Thoracic aorta (tissue), 2 donors: Measurements from ENCODE around the gene LRIG3. TPM values are rescaled to one million over a fixed set of nuclear protein-coding genes. Genes with fewer than 3 reads are reported as not detected.

Experiments used
- ATAC-seq: fragments of 150-250 bp; one replicate; pipeline ENCODE4 v1.8.0; 2017; ENCODE audit warnings: low read depth; ENCODE audit not compliant: insufficient number of reproducible peaks, low FRiP score
- DNase-seq: peaks from one replicate; pipeline ENCODE4 v3.0.0-alpha.2; 2020; ENCODE audit warnings: low spot score
- H3K27ac ChIP-seq, 2 donors: fragments of 200-600 bp; sonication (generic); 1 replicate in 1 of 2; 2 replicates in 1 of 2; pipeline ENCODE4 v1.5.1; 2016; ENCODE audit warnings: mild to moderate bottlenecking in 2 of 2, moderate library complexity in 2 of 2
- H3K27me3 ChIP-seq: fragments of 200-600 bp; sonication (generic); replicated peaks from 2 replicates; pipeline ENCODE4 v1.6.0; 2016; ENCODE audit warnings: mild to moderate bottlenecking; ENCODE audit not compliant: insufficient read depth
- H3K36me3 ChIP-seq: fragments of 200-600 bp; sonication (generic); one replicate; pipeline ENCODE4 v1.5.1; 2016
- H3K4me1 ChIP-seq, 2 donors: fragments of 200-600 bp; sonication (generic); 1 replicate in 1 of 2; 2 replicates in 1 of 2; pipeline versions ENCODE4 v1.5.1 to v1.6.0; 2016; ENCODE audit warnings: low read depth in 2 of 2, mild to moderate bottlenecking in 1 of 2; ENCODE audit not compliant: control insufficient read depth in 1 of 2
- H3K4me3 ChIP-seq: fragments of 200-600 bp; sonication (generic); 2 replicates; pipeline ENCODE4 v1.5.1; 2016; ENCODE audit warnings: mild to moderate bottlenecking
- H3K9me3 ChIP-seq: fragments of 200-600 bp; sonication (generic); 2 replicates; pipeline ENCODE4 v1.5.1; 2016
- total RNA-seq, 2 donors: library from RNA; depleted of rRNA; stranded (reverse); fragments of >200 nt; gene quantifications; one replicate each; pipeline versions ENCODE4 v1.1.0 to v1.2.3, GENCODE V29; 2016
- TF ChIP-seq, protein P1 (sequence below): fragments of 200-600 bp; sonication (generic); IDR thresholded peaks from one replicate; pipeline ENCODE4 v1.5.1; 2019; ENCODE audit warnings: antibody characterized with exemption

LRIG3 gene
- total RNA-seq, 2 donors from 2014 or later, result 34.4 to 70.0 TPM

DNA sequence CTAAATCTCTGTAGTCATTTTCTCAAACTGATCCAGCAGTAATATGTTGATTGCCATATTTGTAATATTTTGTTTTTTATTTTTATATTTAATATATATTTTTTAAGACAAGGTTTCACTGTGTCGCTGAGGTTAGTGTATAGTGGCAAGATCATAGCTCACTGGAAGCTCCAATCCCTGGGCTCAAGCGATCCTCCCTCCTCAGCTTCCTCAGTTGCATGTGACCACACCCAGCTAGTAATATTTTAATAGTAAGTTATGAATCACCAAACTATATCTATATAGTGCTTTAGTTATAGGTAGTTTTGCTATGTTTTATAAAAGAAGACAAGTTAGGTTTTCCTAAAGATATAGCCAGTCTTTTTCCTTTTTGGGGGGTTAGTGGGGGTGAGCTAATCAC lies 22.0 kb upstream of the LRIG3 start:
- TF ChIP-seq, protein P1, sequence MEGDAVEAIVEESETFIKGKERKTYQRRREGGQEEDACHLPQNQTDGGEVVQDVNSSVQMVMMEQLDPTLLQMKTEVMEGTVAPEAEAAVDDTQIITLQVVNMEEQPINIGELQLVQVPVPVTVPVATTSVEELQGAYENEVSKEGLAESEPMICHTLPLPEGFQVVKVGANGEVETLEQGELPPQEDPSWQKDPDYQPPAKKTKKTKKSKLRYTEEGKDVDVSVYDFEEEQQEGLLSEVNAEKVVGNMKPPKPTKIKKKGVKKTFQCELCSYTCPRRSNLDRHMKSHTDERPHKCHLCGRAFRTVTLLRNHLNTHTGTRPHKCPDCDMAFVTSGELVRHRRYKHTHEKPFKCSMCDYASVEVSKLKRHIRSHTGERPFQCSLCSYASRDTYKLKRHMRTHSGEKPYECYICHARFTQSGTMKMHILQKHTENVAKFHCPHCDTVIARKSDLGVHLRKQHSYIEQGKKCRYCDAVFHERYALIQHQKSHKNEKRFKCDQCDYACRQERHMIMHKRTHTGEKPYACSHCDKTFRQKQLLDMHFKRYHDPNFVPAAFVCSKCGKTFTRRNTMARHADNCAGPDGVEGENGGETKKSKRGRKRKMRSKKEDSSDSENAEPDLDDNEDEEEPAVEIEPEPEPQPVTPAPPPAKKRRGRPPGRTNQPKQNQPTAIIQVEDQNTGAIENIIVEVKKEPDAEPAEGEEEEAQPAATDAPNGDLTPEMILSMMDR, result no peak
- no peak for ATAC-seq
- no peak overlapping the region for H3K4me3 ChIP-seq

DNA sequence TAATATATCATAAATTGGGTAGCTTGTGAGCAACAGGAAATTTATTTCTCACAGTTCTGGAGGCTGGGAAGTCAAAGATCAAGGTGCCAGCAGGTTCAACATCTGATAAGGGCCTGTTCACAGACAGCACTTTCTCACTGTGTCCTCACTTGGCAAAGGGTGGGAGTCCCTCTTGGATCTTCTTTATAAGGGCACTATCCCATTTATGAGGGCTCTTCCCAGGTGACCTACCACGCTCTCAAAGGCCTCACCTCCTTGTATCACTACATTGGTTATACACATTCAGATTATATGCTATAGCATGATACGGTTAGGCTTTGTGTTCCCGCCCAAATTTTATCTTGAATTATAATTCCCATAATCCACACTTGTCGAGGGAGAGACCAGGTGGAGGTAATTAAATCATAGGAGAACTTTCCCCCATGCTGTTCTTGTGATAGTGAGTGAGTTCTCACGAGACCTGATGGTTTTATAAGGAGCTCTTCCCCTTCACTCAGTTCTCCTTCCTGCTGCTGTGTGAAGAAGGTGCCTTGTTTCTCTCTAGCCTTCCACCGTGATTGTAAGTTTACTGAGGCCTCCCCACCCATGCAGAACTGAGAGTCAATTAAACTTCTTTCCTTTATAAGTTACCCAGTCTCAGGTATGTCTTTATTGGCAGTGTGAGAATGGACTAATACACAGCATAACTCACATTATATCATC lies 19.2 kb upstream of the LRIG3 start:
- Histone ChIP-seq H3K4me3 (no peak overlapping the region), H3K27me3 (no peaks in the 10 kb centered on the region), H3K27ac (no peak overlapping the region), H3K36me3 (no peaks in the 10 kb centered on the region), H3K4me1 (no peaks in the 10 kb centered on the region), H3K9me3 (no peaks in the 10 kb centered on the region)
- TF ChIP-seq, protein P1, result no peak
- DNase-seq (no peak), ATAC-seq (no peak)

More for the DNA sequence above, 22.0 kb upstream of the LRIG3 start:
- Histone ChIP-seq H3K36me3 (no peaks in the 10 kb centered on the region), H3K9me3 (no peaks in the 10 kb centered on the region), H3K27me3 (no peaks in the 10 kb centered on the region), H3K4me1 (no peaks in the 10 kb centered on the region), H3K27ac (no peak overlapping the region)
- DNase-seq, result no peak

DNA sequence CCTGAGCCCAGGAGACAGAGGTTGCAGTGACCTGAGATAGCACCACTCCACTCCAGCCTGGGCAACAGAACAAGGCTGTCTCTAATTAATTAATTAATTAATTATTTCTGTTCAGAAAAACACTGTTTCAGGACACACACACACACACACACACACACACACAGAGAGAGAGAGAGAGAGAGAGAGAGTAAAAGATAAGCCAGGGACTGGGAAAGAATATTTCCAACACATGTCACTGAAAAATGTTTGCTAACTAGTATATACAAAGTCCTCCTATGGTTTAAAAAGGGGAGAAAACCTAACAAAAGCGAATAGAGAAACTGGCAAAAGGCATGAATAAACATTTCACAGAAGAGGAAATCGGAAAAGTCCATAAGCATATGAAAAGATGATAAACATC lies 18.1 kb upstream of the LRIG3 start:
- ATAC-seq (no peak), DNase-seq (no peak)
- TF ChIP-seq, protein P1, result no peak
- no peaks in the 10 kb centered on the region for H3K36me3 ChIP-seq
- no peak overlapping the region for H3K4me3 ChIP-seq
- no peaks in the 10 kb centered on the region for H3K9me3 ChIP-seq
- H3K27ac ChIP-seq, result no peak overlapping the region
- H3K4me1 ChIP-seq, result no peaks in the 10 kb centered on the region
- H3K27me3 ChIP-seq, result no peaks in the 10 kb centered on the region

DNA sequence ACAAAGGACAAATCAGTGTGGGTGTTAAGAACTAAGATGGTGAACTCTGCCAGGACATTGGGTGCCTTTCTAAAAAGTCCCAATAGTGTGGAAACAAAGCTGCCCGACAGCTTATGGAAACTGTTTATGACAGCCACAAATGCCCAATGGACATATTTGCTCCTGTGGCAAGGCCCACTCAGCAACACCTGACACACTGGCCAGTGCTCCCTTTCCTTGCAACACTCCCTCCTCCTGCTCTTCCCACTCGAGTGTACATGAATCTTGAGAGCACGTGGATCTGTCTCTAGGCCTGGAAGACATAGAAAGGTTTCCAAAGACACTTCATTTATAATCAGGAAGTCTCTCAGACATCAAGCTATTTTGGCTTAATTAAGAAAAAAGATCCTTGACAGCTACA lies 14.2 kb upstream of the LRIG3 start:
- no peak for DNase-seq
- H3K36me3 ChIP-seq, result no peaks in the 10 kb centered on the region
- no peaks in the 10 kb centered on the region for H3K4me1 ChIP-seq
- no peak overlapping the region for H3K27ac ChIP-seq
- no peak for ATAC-seq
- H3K9me3 ChIP-seq, result no peaks in the 10 kb centered on the region
- TF ChIP-seq, protein P1, result no peak
- no peak overlapping the region for H3K4me3 ChIP-seq
- no peaks in the 10 kb centered on the region for H3K27me3 ChIP-seq

DNA sequence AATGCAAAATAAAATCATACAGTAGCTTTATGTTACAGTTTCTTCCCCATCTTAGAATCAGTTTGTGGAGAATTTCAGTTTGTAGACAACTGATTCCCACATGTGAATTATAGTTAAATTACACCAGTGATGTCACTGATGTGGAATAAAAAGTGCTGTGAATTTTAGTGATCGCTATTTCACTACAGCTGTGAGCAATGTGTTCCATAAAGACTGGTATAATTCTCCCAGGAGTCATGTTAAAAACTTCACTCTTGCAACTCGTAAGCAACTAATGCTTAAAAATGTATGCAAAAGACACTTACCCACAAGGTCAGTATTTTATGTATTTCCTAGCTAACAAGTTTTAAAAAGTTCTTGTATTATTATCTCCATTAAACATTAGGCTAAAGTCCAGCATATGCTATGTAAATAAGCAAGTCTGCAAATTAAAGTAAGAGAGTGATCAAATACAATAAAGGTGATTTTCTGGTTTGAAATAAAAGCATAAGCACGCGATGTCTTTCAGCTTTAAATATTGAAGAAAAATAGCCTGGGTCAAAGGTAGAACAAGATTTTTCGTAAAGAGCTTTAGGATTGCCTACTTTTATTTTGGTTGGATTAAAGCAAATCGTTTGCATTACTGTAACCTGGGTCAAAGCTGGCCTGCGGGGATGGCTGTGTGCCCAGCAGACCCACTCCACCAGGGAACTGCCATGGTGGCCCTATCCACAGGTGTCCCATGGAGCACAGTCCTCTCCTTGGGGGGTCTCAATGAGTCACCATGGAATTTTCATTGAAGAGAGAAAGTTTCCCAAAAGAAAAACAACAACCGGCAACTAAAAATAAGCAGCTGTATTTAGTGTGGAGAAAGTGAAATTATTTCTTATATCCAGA lies 12.7 kb upstream of the LRIG3 start:
- DNase-seq, result no peak
- Histone ChIP-seq H3K9me3 (no peaks in the 10 kb centered on the region), H3K4me3 (no peak overlapping the region), H3K36me3 (no peaks in the 10 kb centered on the region), H3K27me3 (no peaks in the 10 kb centered on the region), H3K27ac (no peak overlapping the region), H3K4me1 (no peaks in the 10 kb centered on the region)
- TF ChIP-seq, protein P1, result no peak
- no peak for ATAC-seq
